Gastroesophageal sphincter (tissue), 4 donors: ENCODE measurements around the gene HPF1. TPM values are rescaled to one million over a fixed set of nuclear protein-coding genes. Genes with fewer than 3 reads are reported as not detected.
"Not testable (repeated sequence)": the region's sequence is repeated elsewhere in the genome, so short reads cannot be mapped to it uniquely, and the experiment has no call there.

Experiments
- ATAC-seq: fragments of 150-250 bp; one replicate; pipeline ENCODE4 v1.9.1; 2016; ENCODE audit warnings: mild to moderate bottlenecking, moderate library complexity
- H3K27ac ChIP-seq, 4 donors: fragments of 200-600 bp; sonication (generic) in 3 of 4; 1 replicate in 3 of 4; 2 replicates in 1 of 4; pipeline ENCODE4 v1.5.1; 2016 to 2019
- H3K27me3 ChIP-seq: fragments of 200-600 bp; sonication (generic); one replicate; pipeline ENCODE4 v1.5.1; 2019
- H3K36me3 ChIP-seq, 2 donors: fragments of 200-600 bp; sonication (generic); one replicate each; pipeline ENCODE4 v1.5.1; 2019; ENCODE audit warnings: control low read depth in 1 of 2
- H3K4me1 ChIP-seq, 3 donors: fragments of 200-600 bp; sonication (generic); 1 replicate in 2 of 3; 2 replicates in 1 of 3; pipeline ENCODE4 v1.5.1; 2016 to 2019; ENCODE audit warnings: control low read depth in 2 of 3
- H3K4me3 ChIP-seq, 2 donors: fragments of 200-600 bp; sonication (generic); one replicate each; pipeline ENCODE4 v1.5.1; 2019; ENCODE audit warnings: mild to moderate bottlenecking in 1 of 2, moderate library complexity in 1 of 2
- H3K9me3 ChIP-seq, 3 donors: fragments of 200-600 bp; sonication (generic); one replicate each; pipeline ENCODE4 v1.5.1; 2017 to 2019; ENCODE audit warnings: control low read depth in 2 of 3
- CTCF ChIP-seq, 4 experiments: fragments of 200-600 bp in 2 of 4; fragments of 450-650 bp in 2 of 4; sonication (generic) in 1 of 4; IDR thresholded peaks; one replicate each; pipeline ENCODE4 v1.5.1; 2017 to 2019; ENCODE audit warnings: antibody characterized with exemption in 4 of 4, mild to moderate bottlenecking in 2 of 4, moderate library complexity in 2 of 4
- EP300 ChIP-seq: sonication (generic); formaldehyde crosslinking; IDR thresholded peaks from one replicate; pipeline ENCODE4 v1.6.1; 2017; ENCODE audit warnings: antibody characterized with exemption, mild to moderate bottlenecking
- POLR2A ChIP-seq, 2 donors: fragments of 450-650 bp; IDR thresholded peaks; one replicate each; pipeline ENCODE4 v1.6.1; 2017; ENCODE audit warnings: antibody characterized with exemption in 2 of 2, mild to moderate bottlenecking in 2 of 2, moderate library complexity in 1 of 2
- POLR2AphosphoS5 ChIP-seq: sonication (generic); formaldehyde crosslinking; IDR thresholded peaks from one replicate; pipeline ENCODE4 v1.6.1; 2017; ENCODE audit warnings: antibody characterized with exemption
- WGBS, 2 donors: methylation state at CpG; one replicate each; pipeline ENCODE4 v1.1.5; 2018; ENCODE audit warnings: low coverage in 1 of 2; 5-methylcytosine and 5-hydroxymethylcytosine counted together
- total RNA-seq, 4 donors: library from RNA; depleted of rRNA; stranded (reverse); fragments of >200 nt; gene quantifications; one replicate each; pipeline ENCODE4 v1.1.0, GENCODE V29; 2016

HPF1 gene
- 10 to 100 TPM; 20.8 to 32.6 (median 25.6) TPM for total RNA-seq

GRCh38 chr4:169757575-169758184 is at the start of gene HPF1:
Gene HPF1 (minus strand): TSS chr4:169757944. CDS start chr4:169757877, 67 bp downstream.
- peaks cover 9 to 27% (median 10%) of the 10 kb centered on the region in 3 donors for H3K4me1 ChIP-seq
- H3K4me3 ChIP-seq, result peak within 1 kb of the TSS; percentile 85 to 94
- peaks cover 0 to 9% of the 10 kb centered on the region in 2 donors for H3K36me3 ChIP-seq
- H3K27ac ChIP-seq, result peak within 1 kb of the TSS; percentile 10 to 84 (median 77)
- H3K27me3 ChIP-seq, result no peaks in the 10 kb centered on the region
- ATAC-seq, result peak; percentile 96
- WGBS, 2 donors, result 0 to 3% methylated on average over 4 to 7 of the region's 46 CpGs
- TF ChIP-seq POLR2A (IDR thresholded peaks at IDR 0.05) (peak; percentile 13 to 26), POLR2AphosphoS5 (peak; percentile 71), EP300 (no peak), CTCF (IDR thresholded peaks at IDR 0.05) (peak in 1 of 4 experiments; percentile 32)
- H3K9me3 ChIP-seq, result no peaks in the 10 kb centered on the region

GRCh38 chr4:169806770-169807169 is 49.0 kb upstream of the HPF1 start:
- not testable (repeated sequence) for H3K4me1 ChIP-seq, H3K27me3 ChIP-seq, H3K27ac ChIP-seq, H3K36me3 ChIP-seq, H3K9me3 ChIP-seq, ATAC-seq, H3K4me3 ChIP-seq
- 91 to 100% methylated on average over 1 to 2 of the region's 3 CpGs for WGBS, 2 donors

GRCh38 chr4:169803413-169803812 is 45.7 kb upstream of the HPF1 start:
- Histone ChIP-seq H3K4me3 (no peak overlapping the region), H3K27me3 (peaks cover 3% of the 10 kb centered on the region), H3K27ac (no peak overlapping the region), H3K4me1 (no peaks in the 10 kb centered on the region), H3K9me3 (no peaks in the 10 kb centered on the region), H3K36me3 (no peaks in the 10 kb centered on the region)
- no peak for TF ChIP-seq POLR2A (IDR thresholded peaks at IDR 0.05)
- no peak for TF ChIP-seq CTCF (IDR thresholded peaks at IDR 0.05)
- no peak for TF ChIP-seq EP300
- no peak for TF ChIP-seq POLR2AphosphoS5
- WGBS, 2 donors, result 82% methylated on average over 2 to 7 of the region's 7 CpGs
- no peak for ATAC-seq

GRCh38 chr4:169802873-169803272 is 45.1 kb upstream of the HPF1 start:
- WGBS, 2 donors, result 55 to 93% methylated on average over 1 of the region's 1 CpG

GRCh38 chr4:169800541-169800940 is 42.8 kb upstream of the HPF1 start:
- WGBS, 2 donors, result 55 to 75% methylated on average over 3 of the region's 3 CpGs
- TF ChIP-seq POLR2A (IDR thresholded peaks at IDR 0.05) (no peak), POLR2AphosphoS5 (no peak), EP300 (no peak), CTCF (IDR thresholded peaks at IDR 0.05) (no peak)
- no peaks in the 10 kb centered on the region for H3K4me1 ChIP-seq
- no peaks in the 10 kb centered on the region for H3K9me3 ChIP-seq
- H3K27ac ChIP-seq, result no peak overlapping the region
- no peak overlapping the region for H3K4me3 ChIP-seq
- no peaks in the 10 kb centered on the region for H3K36me3 ChIP-seq
- ATAC-seq, result no peak
- peaks cover 15% of the 10 kb centered on the region for H3K27me3 ChIP-seq

More at GRCh38 chr4:169802873-169803272, 45.1 kb upstream of the HPF1 start:
- Histone ChIP-seq H3K27me3 (peaks cover 8% of the 10 kb centered on the region), H3K36me3 (no peaks in the 10 kb centered on the region), H3K9me3 (no peaks in the 10 kb centered on the region), H3K27ac (no peak overlapping the region), H3K4me3 (no peak overlapping the region), H3K4me1 (no peaks in the 10 kb centered on the region)
- ATAC-seq, result no peak
- TF ChIP-seq POLR2A (IDR thresholded peaks at IDR 0.05) (no peak), CTCF (IDR thresholded peaks at IDR 0.05) (no peak), EP300 (no peak), POLR2AphosphoS5 (no peak)
